Measurements from ENCODE around the gene TAF4B.

GRCh38 chr18:26192233-26192632 is 34.0 kb upstream of the TAF4B start:
- no peak for TF ChIP-seq POLR2A (IDR thresholded peaks at IDR 0.05)
- no peak for TF ChIP-seq CTCF (IDR thresholded peaks at IDR 0.05)
- TF ChIP-seq POLR2AphosphoS5 (IDR thresholded peaks at IDR 0.05), result no peak
- TF ChIP-seq EP300 (IDR thresholded peaks at IDR 0.05), result no peak

All from sigmoid colon (tissue), 4 donors.